H9 (cell line): ENCODE data around the gene SH3PXD2B. TPM values are rescaled to one million over a fixed set of nuclear protein-coding genes. Genes with fewer than 3 reads are reported as not detected.

Experiments used
- DNase-seq: peaks from one replicate; pipeline ENCODE4 v3.0.0-alpha.2; 2017
- H2AFZ ChIP-seq: one replicate; pipeline ENCODE4 v1.6.1; 2013; ENCODE audit warnings: mild to moderate bottlenecking, low read length, control low read depth, moderate library complexity
- H2AK5ac ChIP-seq: 2 replicates; pipeline ENCODE4 v1.6.1; 2013; ENCODE audit warnings: low read length, control low read depth, mixed read lengths; ENCODE audit not compliant: insufficient read length
- H2BK120ac ChIP-seq: one replicate; pipeline ENCODE4 v1.6.1; 2013; ENCODE audit warnings: low read depth, mild to moderate bottlenecking, low read length, control low read depth, inconsistent platforms; ENCODE audit not compliant: poor library complexity, severe bottlenecking
- H2BK12ac ChIP-seq: 2 replicates; pipeline ENCODE4 v1.6.1; 2013; ENCODE audit warnings: low read length, control low read depth, mixed read lengths, low read depth; ENCODE audit not compliant: insufficient read length
- H2BK15ac ChIP-seq: 2 replicates; pipeline ENCODE4 v1.6.1; 2013; ENCODE audit warnings: low read depth, low read length, control low read depth
- H2BK20ac ChIP-seq: one replicate; pipeline ENCODE4 v1.6.1; 2013; ENCODE audit warnings: low read depth, mild to moderate bottlenecking, low read length, control low read depth, inconsistent platforms; ENCODE audit not compliant: poor library complexity, severe bottlenecking
- H2BK5ac ChIP-seq: 2 replicates; pipeline ENCODE4 v1.6.1; 2013; ENCODE audit warnings: low read length, control low read depth, mixed read lengths; ENCODE audit not compliant: insufficient read length
- H3K14ac ChIP-seq: 2 replicates; pipeline ENCODE4 v1.6.1; 2013; ENCODE audit warnings: low read length, control low read depth; ENCODE audit not compliant: insufficient read depth
- H3K18ac ChIP-seq: 2 replicates; pipeline ENCODE4 v1.6.1; 2013; ENCODE audit warnings: low read depth, mild to moderate bottlenecking, mixed read lengths, low read length, control low read depth; ENCODE audit not compliant: insufficient read length
- H3K23ac ChIP-seq: 2 replicates; pipeline ENCODE4 v1.6.1; 2013; ENCODE audit warnings: low read length, control low read depth, mixed read lengths, low read depth; ENCODE audit not compliant: insufficient read length
- H3K23me2 ChIP-seq: 2 replicates; pipeline ENCODE4 v1.6.1; 2013; ENCODE audit warnings: low read depth, mild to moderate bottlenecking, mixed read lengths, low read length, control low read depth; ENCODE audit not compliant: insufficient read length, poor library complexity, severe bottlenecking
- H3K27ac ChIP-seq: 2 replicates; pipeline ENCODE4 v1.5.1; 2013; ENCODE audit warnings: low read length, control low read depth, mixed read lengths, low read depth; ENCODE audit not compliant: insufficient read length
- H3K27me3 ChIP-seq: 2 replicates; pipeline ENCODE4 v1.6.1; 2013; ENCODE audit warnings: low read length, control low read depth, inconsistent platforms; ENCODE audit not compliant: insufficient read depth
- H3K4ac ChIP-seq: 2 replicates; pipeline ENCODE4 v1.6.1; 2013; ENCODE audit warnings: low read depth, mild to moderate bottlenecking, control low read depth, inconsistent platforms, low read length, moderate library complexity
- H3K4me1 ChIP-seq: 2 replicates; pipeline ENCODE4 v1.6.1; 2013; ENCODE audit warnings: low read length, control low read depth, inconsistent platforms; ENCODE audit not compliant: insufficient read depth
- H3K4me2 ChIP-seq: 2 replicates; pipeline ENCODE4 v1.6.1; 2013; ENCODE audit warnings: low read length, control low read depth, mixed read lengths; ENCODE audit not compliant: insufficient read length, insufficient read depth
- H3K56ac ChIP-seq: 2 replicates; pipeline ENCODE4 v1.6.1; 2013; ENCODE audit warnings: low read depth, mild to moderate bottlenecking, mixed read lengths, low read length, control low read depth; ENCODE audit not compliant: insufficient read length
- H3K79me1 ChIP-seq: 2 replicates; pipeline ENCODE4 v1.6.1; 2013; ENCODE audit warnings: low read depth, mild to moderate bottlenecking, moderate library complexity, low read length, control low read depth, inconsistent platforms; ENCODE audit not compliant: insufficient read depth, poor library complexity, severe bottlenecking
- H3K79me2 ChIP-seq: 2 replicates; pipeline ENCODE4 v1.6.1; 2013; ENCODE audit warnings: low read length, control low read depth, inconsistent platforms; ENCODE audit not compliant: insufficient read depth
- H3K9ac ChIP-seq: 2 replicates; pipeline ENCODE4 v1.6.1; 2013; ENCODE audit warnings: low read length, control low read depth, mixed read lengths; ENCODE audit not compliant: insufficient read length; ENCODE audit errors: extremely low read depth
- H3K9me3 ChIP-seq: one replicate; pipeline ENCODE4 v1.6.1; 2013; ENCODE audit warnings: low read depth, low read length, inconsistent platforms; ENCODE audit not compliant: control insufficient read depth
- H3T11ph ChIP-seq: one replicate; pipeline ENCODE4 v1.6.1; 2013; ENCODE audit warnings: mild to moderate bottlenecking, low read length, control low read depth, inconsistent platforms
- H4K20me1 ChIP-seq: one replicate; pipeline ENCODE4 v1.6.1; 2013; ENCODE audit not compliant: control insufficient read depth, insufficient read length, insufficient read depth
- H4K5ac ChIP-seq: 2 replicates; pipeline ENCODE4 v1.6.1; 2013; ENCODE audit warnings: low read depth, mild to moderate bottlenecking, mixed read lengths, low read length, control low read depth; ENCODE audit not compliant: insufficient read length
- H4K8ac ChIP-seq: replicated peaks from 2 replicates; pipeline ENCODE4 v1.6.1; 2013; ENCODE audit warnings: low read length, control low read depth, mixed read lengths, low read depth; ENCODE audit not compliant: insufficient read length
- H4K91ac ChIP-seq: 2 replicates; pipeline ENCODE4 v1.6.1; 2013; ENCODE audit warnings: low read depth, mild to moderate bottlenecking, moderate library complexity, mixed read lengths, low read length, control low read depth; ENCODE audit not compliant: insufficient read length
- H3K27ac Mint-ChIP-seq, 3 experiments: 2 replicates in 2 of 3; 3 replicates in 1 of 3; pipeline ENCODE4 v1.8.0; 2020 to 2021; ENCODE audit warnings: mixed read lengths in 3 of 3, mild to moderate bottlenecking in 1 of 3, moderate library complexity in 1 of 3
- H3K27me3 Mint-ChIP-seq: 2 replicates; pipeline ENCODE4 v1.8.0; 2021; ENCODE audit warnings: low read depth, mild to moderate bottlenecking, moderate library complexity, mixed read lengths
- H3K36me3 Mint-ChIP-seq, 3 experiments: 2 replicates in 2 of 3; 3 replicates in 1 of 3; pipeline ENCODE4 v1.8.0; 2020 to 2021; ENCODE audit warnings: low read depth in 3 of 3, mixed read lengths in 3 of 3; ENCODE audit not compliant: insufficient read depth in 1 of 3
- H3K4me1 Mint-ChIP-seq, 2 experiments: 2 replicates each; pipeline ENCODE4 v1.8.0; 2020; ENCODE audit warnings: mixed read lengths in 2 of 2
- H3K4me3 Mint-ChIP-seq, 2 experiments: 2 replicates in 1 of 2; 3 replicates in 1 of 2; pipeline ENCODE4 v1.8.0; 2020 to 2021; ENCODE audit warnings: mild to moderate bottlenecking in 2 of 2, mixed read lengths in 2 of 2, moderate library complexity in 1 of 2
- H3K9me3 Mint-ChIP-seq, 2 experiments: 2 replicates in 1 of 2; 3 replicates in 1 of 2; pipeline ENCODE4 v1.8.0; 2020; ENCODE audit warnings: mild to moderate bottlenecking in 2 of 2, mixed read lengths in 2 of 2, moderate library complexity in 1 of 2
- CTCF ChIP-seq: fragments of 200-600 bp; sonication (generic); conservative IDR thresholded peaks from 3 replicates; pipeline ENCODE4 v1.8.0; 2021; ENCODE audit warnings: antibody characterized with exemption, mild to moderate bottlenecking
- WGBS: extraction: QIAGEN DNeasy Blood & Tissue Kit; methylation state at CpG from one replicate; pipeline ENCODE4 v1.1.7; 2013; ENCODE audit warnings: missing lambda C conversion rate, low lambda C conversion rate, mixed read lengths; ENCODE audit not compliant: insufficient read length; ENCODE audit errors: extremely low coverage; 5-methylcytosine and 5-hydroxymethylcytosine counted together
- total RNA-seq: library from RNA; stranded (reverse); gene quantifications from 2 replicates; pipeline ENCODE4 v1.2.1, GENCODE V29; 2021

The SH3PXD2B gene
- total RNA-seq, 1 experiment from 2014 or later = 49.0 TPM

GRCh38 chr5:172299916-172300439, 154.3 kb downstream of the SH3PXD2B start:
- WGBS = no CpG with 5 or more reads among the region's 2 CpGs

More at GRCh38 chr5:172299916-172300439, 154.3 kb downstream of the SH3PXD2B start:
- no peak overlapping the region for H2BK5ac ChIP-seq
- H3K4ac ChIP-seq = no peak overlapping the region
- no peak overlapping the region for H3K14ac ChIP-seq
- no peak overlapping the region for H2BK12ac ChIP-seq
- H4K8ac ChIP-seq = no peak overlapping the region
- H3K4me1 ChIP-seq = no peaks in the 10 kb centered on the region
- no peak overlapping the region for H3K4me2 ChIP-seq
- H3K18ac ChIP-seq = no peak overlapping the region
- Mint-ChIP-seq H3K9me3 (peaks cover 0 to 6% of the 10 kb centered on the region in 2 experiments; a peak in 3 of 5 replicates), H3K36me3 (no peaks in the 10 kb centered on the region), H3K27me3 (0 out of 2 replicates have a peak, but pooled peaks cover 3% of the 10 kb centered on the region), H3K4me3 (no peak overlapping the region), H3K27ac (no peak overlapping the region), H3K4me1 (peaks cover 2 to 7% of the 10 kb centered on the region in 2 experiments; a peak in 3 of 4 replicates)
- no peaks in the 10 kb centered on the region for H3K9me3 ChIP-seq
- no peak overlapping the region for H4K5ac ChIP-seq
- no peak overlapping the region for H3K9ac ChIP-seq
- no peaks in the 10 kb centered on the region for H3K27me3 ChIP-seq
- H2BK20ac ChIP-seq = no peak overlapping the region
- H3K23me2 ChIP-seq = no peaks in the 10 kb centered on the region
- no peak overlapping the region for H2AK5ac ChIP-seq
- no peak overlapping the region for H3K27ac ChIP-seq
- no peak for TF ChIP-seq CTCF
- H3T11ph ChIP-seq = no peak overlapping the region
- no peak overlapping the region for H2AFZ ChIP-seq
- H4K20me1 ChIP-seq = no peaks in the 10 kb centered on the region
- H3K79me1 ChIP-seq = no peaks in the 10 kb centered on the region
- no peak overlapping the region for H3K56ac ChIP-seq
- H2BK15ac ChIP-seq = no peak overlapping the region
- H3K79me2 ChIP-seq = no peaks in the 10 kb centered on the region
- no peak overlapping the region for H2BK120ac ChIP-seq
- DNase-seq = no peak
- no peak overlapping the region for H3K23ac ChIP-seq
- no peak overlapping the region for H4K91ac ChIP-seq
